Neural cell (in vitro differentiated cells): ENCODE data around the gene HPCA. TPM values are rescaled to one million over a fixed set of nuclear protein-coding genes. Genes with fewer than 3 reads are reported as not detected.

Experiments
- H2AFZ ChIP-seq: fragments of 200-600, 300-800 bp; sonication (generic), shearing (Covaris generic); 2 replicates; pipeline ENCODE4 v1.6.0; 2014; ENCODE audit warnings: low read depth, mild to moderate bottlenecking, antibody characterized with exemption, low read length, moderate library complexity
- H3F3A ChIP-seq: fragments of 200-600 bp; shearing (Covaris generic); 2 replicates; pipeline ENCODE4 v1.6.1; 2016; ENCODE audit warnings: mild to moderate bottlenecking, moderate library complexity, mixed read lengths, antibody characterized with exemption, low read length; ENCODE audit not compliant: insufficient read depth, poor library complexity, severe bottlenecking
- H3K27ac ChIP-seq: fragments of 200-600, 300-800 bp; sonication (generic), shearing (Covaris generic); 2 replicates; pipeline ENCODE4 v1.5.1; 2014; ENCODE audit warnings: mild to moderate bottlenecking, low read length, moderate library complexity
- H3K27me3 ChIP-seq: fragments of 300-800, 200-600 bp; sonication (generic), shearing (Covaris generic); 2 replicates; pipeline ENCODE4 v1.6.0; 2014; ENCODE audit warnings: mild to moderate bottlenecking, low read depth, low read length, moderate library complexity; ENCODE audit not compliant: insufficient read depth
- H3K36me3 ChIP-seq: fragments of 300-800, 200-600 bp; sonication (generic), shearing (Covaris generic); 2 replicates; pipeline ENCODE4 v1.5.1; 2014; ENCODE audit warnings: mild to moderate bottlenecking, antibody characterized with exemption, low read length, moderate library complexity; ENCODE audit not compliant: insufficient read depth
- H3K4me2 ChIP-seq: fragments of 300-800, 200-600 bp; sonication (generic), shearing (Covaris generic); 2 replicates; pipeline ENCODE4 v1.6.0; 2014; ENCODE audit warnings: mild to moderate bottlenecking, low read length
- H3K4me3 ChIP-seq: fragments of 300-800, 200-600 bp; sonication (generic), shearing (Covaris generic); 2 replicates; pipeline ENCODE4 v1.5.1; 2014; ENCODE audit warnings: mild to moderate bottlenecking, low read length, moderate library complexity
- H3K79me2 ChIP-seq: fragments of 200-600 bp; shearing (Covaris generic); replicated peaks from 2 replicates; pipeline ENCODE4 v1.6.0; 2014; ENCODE audit warnings: mild to moderate bottlenecking, low read length, moderate library complexity; ENCODE audit not compliant: insufficient read depth
- H3K9ac ChIP-seq: fragments of 300-800, 200-600 bp; sonication (generic), shearing (Covaris generic); 2 replicates; pipeline ENCODE4 v1.6.1; 2016; ENCODE audit warnings: mild to moderate bottlenecking, low read length, mixed read lengths
- H3K9me2 ChIP-seq: fragments of 200-600 bp; shearing (Covaris generic); 2 replicates; pipeline ENCODE4 v1.6.1; 2016; ENCODE audit warnings: mild to moderate bottlenecking, low read length, mixed read lengths; ENCODE audit not compliant: insufficient read depth
- H3K9me3 ChIP-seq: fragments of 200-600, 300-800 bp; sonication (generic), shearing (Covaris generic); 2 replicates; pipeline ENCODE4 v1.6.1; 2016; ENCODE audit warnings: mild to moderate bottlenecking, mixed run types, low read length, moderate library complexity, mixed read lengths
- H4K20me1 ChIP-seq: fragments of 200-600 bp; shearing (Covaris generic); 2 replicates; pipeline ENCODE4 v1.6.1; 2016; ENCODE audit warnings: mild to moderate bottlenecking, mixed run types; ENCODE audit not compliant: insufficient read depth
- CTCF ChIP-seq: fragments of 450-650 bp; IDR thresholded peaks from 2 replicates; pipeline ENCODE4 v1.5.1; 2014; ENCODE audit warnings: antibody characterized with exemption, mild to moderate bottlenecking, moderate library complexity; ENCODE audit not compliant: poor library complexity, severe bottlenecking
- EP300 ChIP-seq: fragments of 450-650 bp; conservative IDR thresholded peaks from 2 replicates; pipeline ENCODE4 v1.6.1; 2014; ENCODE audit warnings: antibody characterized with exemption, mild to moderate bottlenecking, moderate library complexity; ENCODE audit not compliant: poor library complexity, severe bottlenecking
- EZH2 ChIP-seq: fragments of 200-600, 300-800 bp; shearing (Covaris generic), sonication (generic); IDR thresholded peaks from 2 replicates; pipeline ENCODE4 v1.6.1; 2014; ENCODE audit warnings: antibody characterized with exemption, low read length, borderline replicate concordance, mild to moderate bottlenecking; ENCODE audit not compliant: insufficient read depth, poor library complexity, severe bottlenecking
- MXI1 ChIP-seq: fragments of 450-650 bp; conservative IDR thresholded peaks from 2 replicates; pipeline ENCODE4 v1.6.1; 2014; ENCODE audit warnings: antibody characterized with exemption, mild to moderate bottlenecking; ENCODE audit not compliant: poor library complexity, severe bottlenecking
- POLR2AphosphoS5 ChIP-seq: IDR thresholded peaks from 2 replicates; pipeline ENCODE4 v1.6.1; 2012
- RAD21 ChIP-seq: fragments of 450-650 bp; conservative IDR thresholded peaks from 2 replicates; pipeline ENCODE4 v1.6.1; 2014; ENCODE audit warnings: antibody characterized with exemption, mild to moderate bottlenecking, moderate library complexity
- REST ChIP-seq: IDR thresholded peaks from 2 replicates; pipeline ENCODE4 v1.6.1; 2012; ENCODE audit warnings: borderline replicate concordance
- SMC3 ChIP-seq: fragments of 450-650 bp; conservative IDR thresholded peaks from 2 replicates; pipeline ENCODE4 v1.6.1; 2014; ENCODE audit warnings: antibody characterized with exemption, mild to moderate bottlenecking, moderate library complexity; ENCODE audit not compliant: poor library complexity
- TAF1 ChIP-seq: IDR thresholded peaks from 2 replicates; pipeline ENCODE4 v1.6.1; 2012; ENCODE audit warnings: low read depth
- polyA plus RNA-seq: library from polyadenylated mRNA; depleted of rRNA; stranded (reverse); fragments of >200 nt; gene quantifications from 2 replicates; pipeline ENCODE4 v1.2.3, GENCODE V29; 2014

Gene HPCA
- polyA plus RNA-seq, 1 donor from 2014 or later, result 1.9 TPM

- H3K4me2 ChIP-seq, result no peak overlapping the region
- no peaks in the 10 kb centered on the region for H4K20me1 ChIP-seq
- H3K4me3 ChIP-seq, result no peak overlapping the region
- no peaks in the 10 kb centered on the region for H3F3A ChIP-seq
- H3K79me2 ChIP-seq, result no peaks in the 10 kb centered on the region
- no peak overlapping the region for H3K27ac ChIP-seq
- no peaks in the 10 kb centered on the region for H3K27me3 ChIP-seq
- H2AFZ ChIP-seq, result no peak overlapping the region
- H3K36me3 ChIP-seq, result no peaks in the 10 kb centered on the region
- no peaks in the 10 kb centered on the region for H3K9me3 ChIP-seq
- TF ChIP-seq EP300, result no peak
- TF ChIP-seq SMC3, result no peak
- TF ChIP-seq RAD21, result no peak
- no peak for TF ChIP-seq CTCF
- TF ChIP-seq REST, result no peak
- TF ChIP-seq TAF1, result no peak
- no peak for TF ChIP-seq MXI1
- TF ChIP-seq POLR2AphosphoS5, result no peak
- no peak for TF ChIP-seq EZH2
- H3K9ac ChIP-seq, result no peak overlapping the region
- H3K9me2 ChIP-seq, result no peaks in the 10 kb centered on the region
Measured at GRCh38 chr1:32915766-32916706, 29.7 kb downstream of the HPCA start.

GRCh38 chr1:32917521-32917920 lies 31.2 kb downstream of the HPCA start:
- Histone ChIP-seq H3K4me3 (no peak overlapping the region), H3K27me3 (no peaks in the 10 kb centered on the region), H4K20me1 (no peaks in the 10 kb centered on the region), H3K79me2 (no peaks in the 10 kb centered on the region), H3K9me3 (no peaks in the 10 kb centered on the region), H3K4me2 (no peak overlapping the region), H3K9me2 (no peaks in the 10 kb centered on the region), H3K36me3 (no peaks in the 10 kb centered on the region), H3F3A (no peaks in the 10 kb centered on the region), H3K9ac (no peak overlapping the region), H3K27ac (no peak overlapping the region), H2AFZ (no peak overlapping the region)
- no peak for TF ChIP-seq MXI1
- TF ChIP-seq EZH2, result no peak
- no peak for TF ChIP-seq EP300
- no peak for TF ChIP-seq TAF1
- TF ChIP-seq POLR2AphosphoS5, result no peak
- no peak for TF ChIP-seq RAD21
- TF ChIP-seq REST, result no peak
- TF ChIP-seq SMC3, result no peak
- no peak for TF ChIP-seq CTCF
